Stimulated activated naive CD8-positive, alpha-beta T cell treated with anti-CD3 and anti-CD28 coated beads, Interleukin-15, Interleukin-2, amounts not matched to agents 100 U/mL and 50 U/mL, for 24 hours (primary cell): Measurements from ENCODE around the gene CELSR1.

ENCODE experiments used
- ATAC-seq: fragments of 150-1000 bp; cut with Tn5 transposase; one replicate; pipeline ENCODE4 v1.10.0; 2021
- DNase-seq: peaks from one replicate; pipeline ENCODE4 v3.0.0; 2021

Gene CELSR1

GRCh38 chr22:46459347-46460065 is 77.9 kb downstream of the CELSR1 start:
- no peak for ATAC-seq
- DNase-seq = no peak

DNA sequence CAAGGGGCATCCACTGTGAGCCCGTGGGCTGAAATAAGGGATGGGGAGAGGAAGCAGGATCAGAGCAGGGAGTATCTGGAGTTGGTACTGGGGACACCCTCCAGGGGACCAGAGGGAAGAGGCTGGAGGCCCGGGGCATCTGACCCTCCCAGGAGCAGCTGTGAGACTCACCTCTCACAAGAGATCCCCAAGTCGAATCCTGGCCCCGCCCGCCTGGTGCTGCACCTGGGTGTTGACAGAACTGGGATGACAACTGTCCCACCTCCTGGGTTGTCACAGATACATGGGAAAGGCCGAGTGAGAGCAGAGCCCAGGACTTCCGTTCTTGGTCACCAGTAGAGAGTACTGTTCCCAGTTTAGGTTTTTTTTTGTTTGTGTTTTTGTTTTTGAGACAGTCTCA is 78.9 kb downstream of the CELSR1 start:
- no peak for DNase-seq
- no peak for ATAC-seq

GRCh38 chr22:46457502-46458488 is 79.6 kb downstream of the CELSR1 start:
- no peak for DNase-seq
- no peak for ATAC-seq

- DNase-seq = no peak
- ATAC-seq = no peak
Measured at GRCh38 chr22:46456818-46457163, 80.6 kb downstream of the CELSR1 start.

DNA sequence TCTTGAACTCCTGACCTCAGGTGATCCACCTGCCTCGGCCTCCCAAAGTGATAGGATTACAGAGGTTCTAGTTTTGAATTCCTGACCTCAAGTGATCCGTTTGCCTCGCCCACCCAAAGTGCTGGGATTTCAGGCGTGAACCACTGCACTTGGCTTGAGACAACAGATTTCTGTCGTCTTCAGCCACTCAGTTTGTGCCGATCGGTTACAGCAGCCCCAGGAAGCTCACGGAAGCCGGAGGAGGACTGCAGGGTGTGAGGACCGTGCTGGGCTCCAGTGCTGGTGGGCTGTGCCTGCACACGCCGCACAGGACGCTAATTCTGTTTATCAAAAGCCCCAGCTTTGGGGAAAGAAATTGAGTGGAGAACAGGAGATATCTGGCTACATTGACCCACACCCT is 82.0 kb downstream of the CELSR1 start:
- ATAC-seq (no peak), DNase-seq (no peak)

DNA sequence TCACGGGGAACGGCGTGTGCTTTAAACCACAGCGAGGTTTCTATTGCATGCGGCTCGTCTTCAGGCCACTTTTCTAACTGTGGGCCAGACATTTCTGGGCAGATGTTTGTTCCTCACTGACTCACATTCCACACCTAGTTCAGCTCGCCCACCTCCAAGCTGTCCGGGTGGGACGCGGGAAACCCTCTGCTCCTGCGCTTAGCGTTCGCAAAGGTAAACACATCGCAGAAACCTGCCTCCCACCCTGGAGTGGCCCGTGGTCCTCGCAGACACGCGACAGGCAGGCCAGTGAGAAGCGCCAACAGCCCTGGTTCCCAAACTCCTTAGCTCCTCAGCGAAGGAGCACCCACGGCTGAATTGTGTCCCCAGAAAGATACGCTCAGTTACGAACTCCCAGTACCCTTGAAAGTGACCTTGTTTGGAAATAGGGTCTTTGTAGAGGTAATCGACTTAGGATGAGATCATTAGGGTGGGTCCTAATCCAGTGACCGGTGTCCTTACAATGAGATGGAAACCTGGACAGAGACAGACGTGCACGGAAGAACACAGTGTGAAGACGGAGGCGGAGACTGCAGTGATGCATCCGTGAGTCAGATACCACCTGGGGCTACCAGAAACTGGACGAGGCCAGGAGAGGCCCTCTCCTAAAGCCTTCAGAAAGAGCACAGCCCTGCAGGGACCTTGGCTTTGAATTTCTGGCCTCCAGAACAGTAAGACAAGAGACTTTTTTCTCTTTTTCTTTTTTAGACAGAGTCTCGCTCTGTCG is 82.7 kb downstream of the CELSR1 start:
- no peak for ATAC-seq
- DNase-seq = no peak

DNA sequence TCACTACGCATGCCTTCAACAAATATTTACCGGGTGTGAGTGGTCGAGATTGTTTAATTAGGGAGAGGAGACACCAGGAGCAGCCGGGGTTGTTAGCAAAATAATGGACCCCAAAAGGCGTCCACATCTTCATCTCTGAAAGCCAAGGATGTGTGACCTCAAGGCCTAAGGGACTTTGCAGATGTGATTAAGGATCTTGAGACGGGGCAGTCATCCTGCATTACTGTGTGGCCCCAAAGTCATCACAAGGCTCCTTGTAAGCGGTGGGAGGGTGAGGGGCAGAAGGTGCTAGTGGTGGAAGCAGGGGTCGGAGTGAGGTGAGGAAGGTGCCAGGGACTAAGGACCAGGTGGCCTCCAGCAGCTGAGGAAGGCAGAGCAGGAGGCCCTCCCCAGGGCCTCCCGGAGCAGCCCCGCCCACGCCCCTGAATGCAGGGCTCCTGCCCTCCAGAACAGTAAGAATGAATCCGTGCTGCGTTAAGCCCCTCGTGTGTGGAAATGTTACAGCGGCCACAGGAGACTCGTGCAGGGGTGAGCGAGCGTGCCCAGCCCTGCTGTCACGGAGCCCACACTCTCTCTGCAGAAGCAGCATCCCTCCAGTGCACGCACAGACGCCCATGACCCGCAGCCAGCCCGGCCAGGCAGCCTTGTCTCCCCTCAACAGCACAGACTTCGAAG is 83.5 kb downstream of the CELSR1 start:
- ATAC-seq (no peak), DNase-seq (no peak)

GRCh38 chr22:46453006-46453828 is 84.2 kb downstream of the CELSR1 start:
- DNase-seq (no peak), ATAC-seq (no peak)

DNA sequence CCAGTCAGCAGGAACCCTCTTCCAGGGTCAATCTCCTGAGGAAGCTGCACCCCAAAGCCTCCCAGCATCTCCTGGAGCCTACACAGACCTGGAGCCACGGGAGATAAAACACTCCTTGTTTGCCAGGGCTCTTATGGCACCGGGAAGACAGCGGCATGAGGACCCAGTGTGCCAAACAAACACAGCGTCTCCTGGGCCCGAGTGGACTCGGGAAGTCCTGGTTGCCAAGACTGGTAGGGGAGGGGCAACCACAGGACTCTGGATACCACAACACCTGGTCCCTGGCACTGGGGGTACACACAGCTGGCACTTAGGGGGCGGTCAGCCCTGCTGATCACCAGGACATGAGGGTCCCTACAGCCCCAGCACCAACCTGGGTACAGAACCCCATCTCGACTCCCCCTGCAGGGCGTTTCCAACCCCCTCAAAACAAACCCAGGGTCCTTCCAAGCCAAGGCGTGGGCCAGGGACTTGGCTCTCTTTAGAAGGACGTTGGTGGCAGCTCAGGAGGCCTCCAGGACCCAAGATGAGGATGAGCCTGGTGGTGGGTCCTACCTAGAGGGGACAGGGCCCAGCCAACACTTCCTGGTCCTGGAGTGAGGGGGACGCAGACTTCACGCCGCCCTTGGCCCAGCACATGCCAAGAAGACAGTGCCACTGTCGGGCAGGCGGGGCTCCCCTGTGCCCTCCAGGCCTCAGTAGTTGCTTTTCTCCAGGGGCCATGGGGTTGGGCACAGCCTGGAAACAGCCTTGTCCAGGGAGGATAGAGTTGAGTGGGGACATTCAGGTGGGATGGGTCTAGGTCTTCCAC is 85.0 kb downstream of the CELSR1 start:
- DNase-seq = no peak

DNA sequence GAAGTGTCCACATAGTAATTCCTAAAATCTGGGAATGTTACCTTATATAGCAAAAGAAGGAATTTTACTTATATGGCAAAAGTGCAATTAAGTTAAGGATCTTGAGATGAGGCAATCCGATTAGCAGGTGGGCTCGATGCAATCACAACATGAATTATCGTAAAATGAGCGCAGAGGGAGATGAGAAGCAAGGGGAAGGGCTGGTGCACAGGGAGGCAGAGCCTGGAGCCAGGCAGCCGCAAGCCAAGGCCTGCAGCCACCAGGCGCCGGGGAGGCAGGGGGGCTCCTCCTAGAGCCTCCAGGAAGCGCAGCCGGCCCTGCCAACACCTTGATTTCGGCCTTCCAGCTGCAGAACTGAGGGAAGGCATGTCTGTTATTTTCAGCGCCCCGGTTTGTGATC is 85.7 kb downstream of the CELSR1 start:
- no peak for DNase-seq
- no peak for ATAC-seq

More for the DNA sequence above, 85.0 kb downstream of the CELSR1 start:
- ATAC-seq = no peak

- DNase-seq (no peak), ATAC-seq (no peak)
Measured at GRCh38 chr22:46450931-46451561, 86.4 kb downstream of the CELSR1 start.

DNA sequence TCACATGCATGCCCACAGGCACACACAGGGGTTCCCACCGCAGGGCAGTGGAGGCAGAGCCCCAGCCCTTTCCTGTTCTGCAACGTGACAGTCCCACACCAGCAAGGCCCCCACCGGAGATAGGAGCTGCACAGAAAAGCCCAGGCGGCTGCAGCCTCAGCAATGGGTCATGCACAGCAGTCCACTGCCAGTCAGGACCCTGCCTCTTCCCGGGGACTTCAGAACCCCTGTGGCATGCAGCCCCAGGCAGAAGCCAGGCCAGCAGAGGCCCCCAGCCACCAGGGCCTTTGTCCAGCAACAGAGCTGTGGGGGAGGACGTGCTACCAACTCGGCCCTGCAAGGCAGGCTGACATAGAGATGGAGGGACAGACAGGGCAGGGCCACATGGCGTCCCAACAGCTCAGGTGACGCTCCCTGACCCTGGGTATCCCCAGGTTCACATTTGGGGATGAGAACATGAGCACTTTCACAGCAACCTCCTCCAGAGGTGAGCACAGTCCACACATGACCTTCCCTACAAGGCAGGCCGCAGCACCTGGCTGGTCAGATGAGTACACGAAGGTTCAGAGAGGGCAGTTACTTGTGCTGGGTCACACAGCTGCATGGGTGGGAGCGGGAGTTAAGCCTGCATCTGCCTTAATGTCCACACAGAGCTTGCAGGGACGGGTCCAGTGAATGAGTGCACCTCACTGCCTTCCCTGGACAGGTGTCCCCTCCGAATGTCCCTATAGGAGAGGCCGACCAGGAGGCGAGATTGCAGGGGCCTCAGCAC is 87.3 kb downstream of the CELSR1 start:
- no peak for DNase-seq
- ATAC-seq = no peak

DNA sequence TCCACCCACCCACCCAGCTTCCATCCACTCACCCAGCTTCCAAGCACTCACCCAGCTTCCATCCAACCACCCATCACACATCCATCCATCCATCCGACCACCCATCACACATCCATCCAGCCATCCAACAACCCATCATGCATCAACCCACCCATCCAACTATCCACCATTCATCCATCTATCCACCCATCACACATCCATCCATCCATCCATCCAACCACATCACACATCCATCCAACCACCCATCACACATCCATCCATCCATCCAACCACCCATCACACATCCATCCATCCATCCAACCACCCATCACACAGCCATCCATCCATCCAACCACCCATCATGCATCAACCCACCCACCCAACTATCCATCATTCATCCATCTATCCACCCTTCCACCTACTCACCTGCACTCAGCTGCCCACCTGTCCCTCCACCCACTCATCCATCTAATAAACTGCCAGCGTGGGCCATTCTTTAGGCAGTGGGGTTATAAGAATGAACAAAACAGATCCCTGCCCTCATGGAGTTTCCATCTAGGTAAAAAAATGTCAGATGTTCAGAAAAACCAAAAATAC is 88.2 kb downstream of the CELSR1 start:
- ATAC-seq = no peak
- no peak for DNase-seq

DNA sequence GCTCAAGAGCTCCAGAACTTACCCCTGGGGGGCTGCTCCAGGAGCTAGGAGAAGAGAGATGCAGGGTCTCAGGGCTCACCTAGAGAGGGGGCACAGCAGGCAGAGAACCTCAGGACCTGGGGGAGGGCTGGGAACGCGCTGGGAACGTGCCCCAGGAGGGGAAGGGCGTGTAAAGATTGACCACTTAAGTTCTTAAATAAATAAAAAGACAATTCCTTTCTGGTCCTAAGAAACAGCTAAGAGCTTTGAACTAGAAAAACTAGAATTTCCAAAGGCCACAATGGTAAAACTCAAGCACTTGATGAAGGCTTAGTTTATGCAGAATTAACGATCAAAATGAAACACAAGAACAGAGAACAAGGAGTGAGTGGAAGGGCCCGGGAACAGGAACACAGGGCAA is 89.1 kb downstream of the CELSR1 start:
- no peak for ATAC-seq
- DNase-seq = no peak

DNA sequence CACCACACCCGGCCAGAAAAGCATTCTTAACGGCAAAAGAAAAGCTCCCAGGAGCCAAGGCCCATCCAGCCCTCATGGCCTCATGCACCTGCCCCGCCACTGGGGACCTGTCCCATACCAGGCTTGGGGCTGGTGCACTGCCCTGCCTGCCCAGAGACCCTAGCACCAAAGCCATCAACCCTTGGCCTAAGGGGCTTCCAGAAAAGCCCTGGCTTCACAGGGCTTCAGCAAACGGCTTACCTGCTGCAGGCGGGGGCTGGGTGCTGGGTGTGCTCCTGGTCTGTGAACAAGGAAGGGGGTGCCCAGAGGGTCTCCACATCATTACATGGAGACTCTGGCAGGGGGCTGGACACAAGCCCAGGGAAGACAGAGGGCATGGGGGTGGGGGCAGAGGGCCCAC is 89.5 kb downstream of the CELSR1 start:
- ATAC-seq (no peak), DNase-seq (no peak)

- no peak for ATAC-seq
- no peak for DNase-seq
Measured at GRCh38 chr22:46446799-46447198, 90.6 kb downstream of the CELSR1 start.

DNA sequence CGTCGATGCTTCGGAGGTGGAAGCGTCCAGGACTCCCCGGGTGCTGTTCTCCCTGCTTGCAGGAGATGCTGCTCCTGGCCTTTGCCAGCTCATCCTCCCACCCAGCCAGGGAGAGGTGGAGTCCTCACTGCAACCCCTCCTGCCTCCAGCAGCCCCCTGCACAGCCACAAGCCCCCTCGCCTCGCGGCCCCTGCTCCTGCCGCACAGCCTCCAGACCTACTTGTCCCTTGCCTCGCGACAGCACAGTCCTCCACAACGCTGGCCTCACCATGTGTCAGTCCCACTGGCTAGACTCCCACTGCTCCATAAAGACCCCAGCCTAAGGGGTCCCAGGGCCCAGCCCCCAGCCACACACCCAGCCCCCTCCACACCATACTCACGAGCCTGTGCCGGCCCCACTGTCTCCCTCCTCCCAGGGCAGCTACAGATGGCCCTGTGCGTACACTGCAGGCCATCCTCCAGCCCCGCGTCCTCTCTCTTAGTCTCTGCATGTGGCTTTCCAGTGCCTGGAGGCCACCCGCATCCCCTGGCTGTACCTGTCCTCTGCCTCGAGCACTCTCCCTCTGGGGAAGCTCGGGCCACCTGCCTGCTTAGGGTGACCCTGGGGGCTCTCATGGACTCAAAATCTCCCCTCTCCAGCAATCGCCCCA is 91.5 kb downstream of the CELSR1 start:
- DNase-seq = no peak
- no peak for ATAC-seq

DNA sequence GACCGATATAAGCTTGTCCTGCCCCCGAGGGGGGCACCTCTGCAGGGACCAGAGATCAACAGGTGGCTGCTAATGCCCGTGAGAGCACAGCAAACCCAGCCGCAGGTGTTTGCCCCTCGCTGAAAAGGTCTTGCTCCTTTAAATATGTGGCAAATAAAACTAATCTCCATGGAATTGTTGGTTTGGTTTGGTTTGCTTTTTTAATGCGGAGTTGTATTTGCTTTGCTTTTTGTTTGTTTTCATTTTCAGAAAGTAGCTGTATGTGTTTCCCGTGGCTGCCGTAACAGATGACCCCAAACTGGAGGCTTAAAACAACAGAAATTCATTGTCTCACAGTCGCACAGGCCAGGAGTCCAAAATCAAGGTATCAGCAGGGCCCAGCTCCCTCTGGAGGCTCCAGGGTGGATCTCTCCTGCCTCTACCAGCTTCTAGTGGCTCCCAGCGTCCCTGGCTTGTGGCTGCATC is 93.0 kb downstream of the CELSR1 start:
- ATAC-seq = no peak

More for the DNA sequence above, 93.0 kb downstream of the CELSR1 start:
- DNase-seq = no peak
